KMS-11 (cell line): Measurements from ENCODE around the gene HCK.

Experiments used
- H2AFZ ChIP-seq: fragments of 200-600 bp; sonication (generic); 2 replicates; pipeline ENCODE4 v1.6.1; 2016; ENCODE audit warnings: antibody characterized with exemption, mixed run types, low read depth
- H3K27ac ChIP-seq: fragments of 200-600 bp; sonication (generic); 2 replicates; pipeline ENCODE4 v1.6.1; 2016; ENCODE audit warnings: mild to moderate bottlenecking, mixed run types
- H3K27me3 ChIP-seq: fragments of 200-600 bp; sonication (generic); 2 replicates; pipeline ENCODE4 v1.6.1; 2017; ENCODE audit warnings: mild to moderate bottlenecking, low read depth, mixed run types, moderate library complexity; ENCODE audit not compliant: insufficient read depth
- H3K36me3 ChIP-seq: fragments of 200-600 bp; sonication (generic); 2 replicates; pipeline ENCODE4 v1.6.1; 2017; ENCODE audit warnings: mild to moderate bottlenecking, mixed run types; ENCODE audit not compliant: insufficient read depth
- H3K4me1 ChIP-seq: fragments of 200-600 bp; sonication (generic); 2 replicates; pipeline ENCODE4 v1.6.1; 2016; ENCODE audit warnings: mild to moderate bottlenecking, low read depth, mixed run types; ENCODE audit not compliant: poor library complexity, severe bottlenecking
- H3K4me2 ChIP-seq: fragments of 200-600 bp; sonication (generic); 2 replicates; pipeline ENCODE4 v1.7.0; 2016; ENCODE audit warnings: mild to moderate bottlenecking, mixed run types
- H3K4me3 ChIP-seq: fragments of 200-600 bp; sonication (generic); IDR thresholded peaks from 2 replicates; pipeline ENCODE4 v1.6.1; 2017; ENCODE audit warnings: low read depth, low read length, mixed read lengths; ENCODE audit not compliant: insufficient read depth
- H3K79me2 ChIP-seq: fragments of 200-600 bp; sonication (generic); 2 replicates; pipeline ENCODE4 v1.6.1; 2016; ENCODE audit warnings: low read depth, mixed run types; ENCODE audit not compliant: insufficient read depth
- H3K9ac ChIP-seq: fragments of 200-600 bp; sonication (generic); 2 replicates; pipeline ENCODE4 v1.6.1; 2016; ENCODE audit warnings: mild to moderate bottlenecking, mixed run types
- H4K20me1 ChIP-seq: fragments of 200-600 bp; sonication (generic); 2 replicates; pipeline ENCODE4 v1.6.1; 2016; ENCODE audit warnings: mild to moderate bottlenecking, mixed run types; ENCODE audit not compliant: insufficient read depth
- TF ChIP-seq, protein P1 (sequence below): fragments of 200-600 bp; sonication (generic); conservative IDR thresholded peaks from 2 replicates; pipeline ENCODE4 v1.6.1; 2017; ENCODE audit warnings: low read depth, mild to moderate bottlenecking, antibody characterized with exemption, low read length, moderate library complexity, mixed read lengths

Gene HCK

DNA sequence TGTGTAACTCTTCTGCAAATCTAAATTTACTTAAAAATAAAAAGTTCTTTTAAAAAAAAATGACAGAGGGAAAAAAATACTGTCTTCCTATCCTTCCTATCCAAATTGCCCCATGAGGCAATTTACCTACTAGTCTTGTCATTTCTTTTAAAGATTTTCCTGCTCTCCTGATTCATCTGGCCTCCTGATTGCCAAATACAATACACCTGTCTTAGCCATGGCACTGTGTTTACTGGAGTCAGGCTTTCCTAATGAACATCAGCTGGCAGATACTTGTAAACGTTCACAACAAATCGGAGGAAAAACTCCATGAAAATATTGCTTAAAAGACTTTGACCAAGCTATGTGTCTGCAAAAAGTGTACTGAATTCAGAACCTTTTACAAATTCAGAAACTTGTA is 78.9 kb downstream of the HCK start:
- Histone ChIP-seq H3K27ac (no peak overlapping the region), H3K4me2 (no peak overlapping the region), H2AFZ (no peak overlapping the region), H3K9ac (no peak overlapping the region), H3K36me3 (no peaks in the 10 kb centered on the region; the same call in 1 of the 2 replicates), H3K27me3 (no peaks in the 10 kb centered on the region), H3K4me1 (peaks cover 16% of the 10 kb centered on the region), H4K20me1 (no peaks in the 10 kb centered on the region), H3K4me3 (no peak overlapping the region), H3K79me2 (peaks cover 30% of the 10 kb centered on the region; the same call in 1 of the 2 replicates)
- TF ChIP-seq, protein P1, sequence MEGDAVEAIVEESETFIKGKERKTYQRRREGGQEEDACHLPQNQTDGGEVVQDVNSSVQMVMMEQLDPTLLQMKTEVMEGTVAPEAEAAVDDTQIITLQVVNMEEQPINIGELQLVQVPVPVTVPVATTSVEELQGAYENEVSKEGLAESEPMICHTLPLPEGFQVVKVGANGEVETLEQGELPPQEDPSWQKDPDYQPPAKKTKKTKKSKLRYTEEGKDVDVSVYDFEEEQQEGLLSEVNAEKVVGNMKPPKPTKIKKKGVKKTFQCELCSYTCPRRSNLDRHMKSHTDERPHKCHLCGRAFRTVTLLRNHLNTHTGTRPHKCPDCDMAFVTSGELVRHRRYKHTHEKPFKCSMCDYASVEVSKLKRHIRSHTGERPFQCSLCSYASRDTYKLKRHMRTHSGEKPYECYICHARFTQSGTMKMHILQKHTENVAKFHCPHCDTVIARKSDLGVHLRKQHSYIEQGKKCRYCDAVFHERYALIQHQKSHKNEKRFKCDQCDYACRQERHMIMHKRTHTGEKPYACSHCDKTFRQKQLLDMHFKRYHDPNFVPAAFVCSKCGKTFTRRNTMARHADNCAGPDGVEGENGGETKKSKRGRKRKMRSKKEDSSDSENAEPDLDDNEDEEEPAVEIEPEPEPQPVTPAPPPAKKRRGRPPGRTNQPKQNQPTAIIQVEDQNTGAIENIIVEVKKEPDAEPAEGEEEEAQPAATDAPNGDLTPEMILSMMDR: no peak

DNA sequence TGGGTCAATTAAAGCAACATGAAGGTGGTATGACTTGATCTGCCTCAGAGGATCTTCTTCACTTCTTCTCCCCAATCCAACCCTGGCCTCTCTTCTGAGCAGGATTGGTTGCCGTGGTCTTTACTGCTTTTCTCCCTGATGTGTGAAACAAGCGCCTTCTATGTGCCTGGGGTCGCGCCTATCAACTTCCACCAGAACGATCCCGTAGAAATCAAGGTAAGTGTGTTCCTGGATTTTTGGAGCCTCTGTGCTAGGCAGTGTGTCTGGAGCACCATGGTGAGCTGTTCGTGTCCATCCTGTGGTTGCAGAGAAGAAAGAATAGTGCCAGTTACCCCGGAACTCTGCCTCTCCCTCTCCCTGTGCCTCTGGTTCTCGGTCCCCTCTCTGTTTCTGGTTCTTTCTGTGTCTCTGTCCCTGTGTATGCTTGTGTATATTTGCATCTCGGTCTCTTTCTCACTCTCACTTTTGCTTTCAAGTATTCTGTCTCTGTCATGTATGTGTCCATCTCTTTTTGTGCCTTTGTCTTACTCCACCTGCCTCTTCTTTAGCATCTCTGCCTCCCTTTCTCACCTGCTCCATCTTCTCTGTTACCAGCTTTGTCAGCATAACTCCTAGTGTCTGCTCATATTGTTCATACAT is 81.0 kb downstream of the HCK start:
- Histone ChIP-seq H3K79me2 (peaks cover 19% of the 10 kb centered on the region; the same call in 1 of the 2 replicates), H3K4me1 (peaks cover 16% of the 10 kb centered on the region), H3K4me2 (no peak overlapping the region), H4K20me1 (no peaks in the 10 kb centered on the region), H3K36me3 (no peaks in the 10 kb centered on the region; the same call in 1 of the 2 replicates), H3K9ac (no peak overlapping the region), H3K27me3 (no peaks in the 10 kb centered on the region), H2AFZ (no peak overlapping the region), H3K27ac (no peak overlapping the region), H3K4me3 (no peak overlapping the region)
- TF ChIP-seq, protein P1: no peak

DNA sequence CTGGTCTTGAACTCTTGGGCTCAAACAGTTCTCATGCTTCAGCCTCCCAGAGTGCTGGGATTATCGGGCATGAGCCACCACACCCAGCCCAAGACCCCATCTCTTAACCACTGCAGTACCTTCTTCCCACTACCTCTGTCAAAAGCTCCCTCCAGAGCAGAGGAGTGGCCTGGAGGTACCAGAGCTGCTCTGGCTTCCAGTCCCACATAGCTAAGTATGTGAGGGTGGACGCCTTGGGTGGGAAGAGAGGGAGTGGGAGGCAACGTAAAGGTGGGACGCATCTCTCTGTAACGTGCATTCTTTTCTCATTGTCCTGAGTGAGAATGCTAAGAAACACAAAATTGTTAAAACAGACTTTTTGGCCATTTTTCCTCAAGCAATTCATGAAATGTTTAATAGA is 82.0 kb downstream of the HCK start:
- Histone ChIP-seq H3K27me3 (no peaks in the 10 kb centered on the region), H3K79me2 (peaks cover 9% of the 10 kb centered on the region; the same call in 1 of the 2 replicates), H3K27ac (no peak overlapping the region), H3K4me1 (peaks cover 16% of the 10 kb centered on the region), H3K4me3 (no peak overlapping the region), H4K20me1 (no peaks in the 10 kb centered on the region), H3K36me3 (no peaks in the 10 kb centered on the region; the same call in 1 of the 2 replicates), H2AFZ (no peak overlapping the region), H3K4me2 (no peak overlapping the region), H3K9ac (no peak overlapping the region)
- TF ChIP-seq, protein P1: no peak

DNA sequence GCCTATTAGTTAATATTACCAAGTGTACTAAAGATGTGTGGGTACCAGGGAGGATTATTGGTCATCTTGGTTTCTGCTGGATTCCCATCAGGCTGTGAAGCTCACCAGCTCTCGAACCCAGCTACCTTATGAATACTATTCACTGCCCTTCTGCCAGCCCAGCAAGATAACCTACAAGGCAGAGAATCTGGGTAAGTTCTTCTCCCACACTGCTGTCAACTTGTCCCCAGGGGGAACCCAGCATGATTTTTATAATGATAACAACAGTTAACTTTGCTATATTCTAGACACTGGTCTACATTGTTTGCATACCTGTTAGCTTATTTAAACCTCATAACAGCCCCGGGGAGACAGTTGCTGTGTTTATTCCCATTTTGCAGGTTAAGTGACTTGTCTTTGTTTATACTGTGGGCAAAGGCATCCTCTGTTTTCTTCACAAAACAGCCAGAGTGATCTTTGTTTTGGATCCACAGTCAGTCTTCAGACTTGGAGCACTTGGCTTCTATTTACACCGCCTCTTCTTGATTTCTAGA is 84.0 kb downstream of the HCK start:
- no peaks in the 10 kb centered on the region for H3K27me3 ChIP-seq
- TF ChIP-seq, protein P1: no peak
- no peak overlapping the region for H2AFZ ChIP-seq
- no peak overlapping the region for H3K27ac ChIP-seq
- H3K9ac ChIP-seq: no peak overlapping the region
- H3K79me2 ChIP-seq: no peaks in the 10 kb centered on the region; the same call in 1 of the 2 replicates
- no peaks in the 10 kb centered on the region for H4K20me1 ChIP-seq
- H3K4me1 ChIP-seq: peaks cover 16% of the 10 kb centered on the region
- no peaks in the 10 kb centered on the region for H3K36me3 ChIP-seq
- H3K4me3 ChIP-seq: no peak overlapping the region
- no peak overlapping the region for H3K4me2 ChIP-seq
